Measurements from ENCODE around the gene WSCD2.

The WSCD2 gene

GRCh38 chr12:108241986-108242703, 113.1 kb downstream of the WSCD2 start:
- H3K9ac ChIP-seq (ENCODE audit: low read depth, low read length) = no peak overlapping the region
- no peaks in the 10 kb centered on the region for H3K36me3 ChIP-seq (ENCODE audit: control insufficient read depth, insufficient read depth, low read length)
- H3K27me3 ChIP-seq (ENCODE audit: control insufficient read depth, insufficient read depth, low read length) = no peaks in the 10 kb centered on the region
- H3K4me3 ChIP-seq (ENCODE audit: low read depth, low read length) = no peak overlapping the region
- peaks cover 2% of the 10 kb centered on the region for H3K4me1 ChIP-seq (ENCODE audit: control insufficient read depth, insufficient read depth, low read length)
- no peaks in the 10 kb centered on the region for H3K9me3 ChIP-seq (ENCODE audit: control insufficient read depth, insufficient read depth, low read length)

- H3K4me3 ChIP-seq (ENCODE audit: low read depth, low read length) = no peak overlapping the region
- no peaks in the 10 kb centered on the region for H3K36me3 ChIP-seq (ENCODE audit: control insufficient read depth, insufficient read depth, low read length)
- H3K4me1 ChIP-seq (ENCODE audit: control insufficient read depth, insufficient read depth, low read length) = no peaks in the 10 kb centered on the region
- H3K27me3 ChIP-seq (ENCODE audit: control insufficient read depth, insufficient read depth, low read length) = no peaks in the 10 kb centered on the region
- no peaks in the 10 kb centered on the region for H3K9me3 ChIP-seq (ENCODE audit: control insufficient read depth, insufficient read depth, low read length)
- no peak overlapping the region for H3K9ac ChIP-seq (ENCODE audit: low read depth, low read length)
Measured at GRCh38 chr12:108247130-108247529, 118.0 kb downstream of the WSCD2 start.

- Histone ChIP-seq H3K9me3 (ENCODE audit: control insufficient read depth, insufficient read depth, low read length) (no peaks in the 10 kb centered on the region), H3K9ac (ENCODE audit: low read depth, low read length) (no peak overlapping the region), H3K4me3 (ENCODE audit: low read depth, low read length) (no peak overlapping the region), H3K27me3 (ENCODE audit: control insufficient read depth, insufficient read depth, low read length) (no peaks in the 10 kb centered on the region), H3K36me3 (ENCODE audit: control insufficient read depth, insufficient read depth, low read length) (no peaks in the 10 kb centered on the region), H3K4me1 (ENCODE audit: control insufficient read depth, insufficient read depth, low read length) (no peaks in the 10 kb centered on the region)
Measured at GRCh38 chr12:108248011-108248410, 118.9 kb downstream of the WSCD2 start.

GRCh38 chr12:108252523-108252922, 123.4 kb downstream of the WSCD2 start:
- Histone ChIP-seq H3K4me1 (ENCODE audit: control insufficient read depth, insufficient read depth, low read length) (peaks cover 5% of the 10 kb centered on the region), H3K9me3 (ENCODE audit: control insufficient read depth, insufficient read depth, low read length) (no peaks in the 10 kb centered on the region), H3K9ac (ENCODE audit: low read depth, low read length) (no peak overlapping the region), H3K27me3 (ENCODE audit: control insufficient read depth, insufficient read depth, low read length) (no peaks in the 10 kb centered on the region), H3K4me3 (ENCODE audit: low read depth, low read length) (no peak overlapping the region), H3K36me3 (ENCODE audit: control insufficient read depth, insufficient read depth, low read length) (no peaks in the 10 kb centered on the region)

GRCh38 chr12:108253540-108253939, 124.5 kb downstream of the WSCD2 start:
- Histone ChIP-seq H3K4me1 (ENCODE audit: control insufficient read depth, insufficient read depth, low read length) (peaks cover 5% of the 10 kb centered on the region), H3K27me3 (ENCODE audit: control insufficient read depth, insufficient read depth, low read length) (no peaks in the 10 kb centered on the region), H3K36me3 (ENCODE audit: control insufficient read depth, insufficient read depth, low read length) (no peaks in the 10 kb centered on the region), H3K9me3 (ENCODE audit: control insufficient read depth, insufficient read depth, low read length) (no peaks in the 10 kb centered on the region), H3K4me3 (ENCODE audit: low read depth, low read length) (no peak overlapping the region), H3K9ac (ENCODE audit: low read depth, low read length) (no peak overlapping the region)

- Histone ChIP-seq H3K9ac (ENCODE audit: low read depth, low read length) (no peak overlapping the region), H3K4me3 (ENCODE audit: low read depth, low read length) (no peak overlapping the region), H3K9me3 (ENCODE audit: control insufficient read depth, insufficient read depth, low read length) (no peaks in the 10 kb centered on the region), H3K4me1 (ENCODE audit: control insufficient read depth, insufficient read depth, low read length) (peaks cover 5% of the 10 kb centered on the region), H3K36me3 (ENCODE audit: control insufficient read depth, insufficient read depth, low read length) (no peaks in the 10 kb centered on the region), H3K27me3 (ENCODE audit: control insufficient read depth, insufficient read depth, low read length) (no peaks in the 10 kb centered on the region)
Measured at GRCh38 chr12:108254030-108254429, 124.9 kb downstream of the WSCD2 start.

GRCh38 chr12:108254517-108255251, 125.6 kb downstream of the WSCD2 start:
- Histone ChIP-seq H3K36me3 (ENCODE audit: control insufficient read depth, insufficient read depth, low read length) (no peaks in the 10 kb centered on the region), H3K27me3 (ENCODE audit: control insufficient read depth, insufficient read depth, low read length) (no peaks in the 10 kb centered on the region), H3K4me3 (ENCODE audit: low read depth, low read length) (no peak overlapping the region), H3K9me3 (ENCODE audit: control insufficient read depth, insufficient read depth, low read length) (no peaks in the 10 kb centered on the region), H3K9ac (ENCODE audit: low read depth, low read length) (no peak overlapping the region), H3K4me1 (ENCODE audit: control insufficient read depth, insufficient read depth, low read length) (peaks cover 5% of the 10 kb centered on the region)

- H3K27me3 ChIP-seq (ENCODE audit: control insufficient read depth, insufficient read depth, low read length) = no peaks in the 10 kb centered on the region
- no peaks in the 10 kb centered on the region for H3K36me3 ChIP-seq (ENCODE audit: control insufficient read depth, insufficient read depth, low read length)
- no peak overlapping the region for H3K4me3 ChIP-seq (ENCODE audit: low read depth, low read length)
- H3K9ac ChIP-seq (ENCODE audit: low read depth, low read length) = no peak overlapping the region
- peaks cover 5% of the 10 kb centered on the region for H3K4me1 ChIP-seq (ENCODE audit: control insufficient read depth, insufficient read depth, low read length)
- peaks cover 3% of the 10 kb centered on the region for H3K9me3 ChIP-seq (ENCODE audit: control insufficient read depth, insufficient read depth, low read length)
Measured at GRCh38 chr12:108255252-108255602, 126.1 kb downstream of the WSCD2 start.

GRCh38 chr12:108257004-108257403, 127.9 kb downstream of the WSCD2 start:
- Histone ChIP-seq H3K9ac (ENCODE audit: low read depth, low read length) (no peak overlapping the region), H3K4me1 (ENCODE audit: control insufficient read depth, insufficient read depth, low read length) (peaks cover 5% of the 10 kb centered on the region)

GRCh38 chr12:108257610-108258106, 128.6 kb downstream of the WSCD2 start:
- Histone ChIP-seq H3K4me3 (ENCODE audit: low read depth, low read length) (no peak overlapping the region), H3K9ac (ENCODE audit: low read depth, low read length) (no peak overlapping the region), H3K27me3 (ENCODE audit: control insufficient read depth, insufficient read depth, low read length) (no peaks in the 10 kb centered on the region), H3K36me3 (ENCODE audit: control insufficient read depth, insufficient read depth, low read length) (no peaks in the 10 kb centered on the region), H3K4me1 (ENCODE audit: control insufficient read depth, insufficient read depth, low read length) (peaks cover 5% of the 10 kb centered on the region), H3K9me3 (ENCODE audit: control insufficient read depth, insufficient read depth, low read length) (peaks cover 10% of the 10 kb centered on the region)

More at GRCh38 chr12:108257004-108257403, 127.9 kb downstream of the WSCD2 start:
- Histone ChIP-seq H3K27me3 (ENCODE audit: control insufficient read depth, insufficient read depth, low read length) (no peaks in the 10 kb centered on the region), H3K36me3 (ENCODE audit: control insufficient read depth, insufficient read depth, low read length) (no peaks in the 10 kb centered on the region), H3K9me3 (ENCODE audit: control insufficient read depth, insufficient read depth, low read length) (peaks cover 10% of the 10 kb centered on the region), H3K4me3 (ENCODE audit: low read depth, low read length) (no peak overlapping the region)

- H3K9me3 ChIP-seq (ENCODE audit: control insufficient read depth, insufficient read depth, low read length) = peaks cover 10% of the 10 kb centered on the region
- H3K4me1 ChIP-seq (ENCODE audit: control insufficient read depth, insufficient read depth, low read length) = no peaks in the 10 kb centered on the region
- no peaks in the 10 kb centered on the region for H3K27me3 ChIP-seq (ENCODE audit: control insufficient read depth, insufficient read depth, low read length)
Measured at GRCh38 chr12:108260039-108260438, 131.0 kb downstream of the WSCD2 start.

GRCh38 chr12:108260969-108261368, 131.9 kb downstream of the WSCD2 start:
- Histone ChIP-seq H3K9ac (ENCODE audit: low read depth, low read length) (no peak overlapping the region), H3K27me3 (ENCODE audit: control insufficient read depth, insufficient read depth, low read length) (no peaks in the 10 kb centered on the region), H3K4me1 (ENCODE audit: control insufficient read depth, insufficient read depth, low read length) (no peaks in the 10 kb centered on the region), H3K36me3 (ENCODE audit: control insufficient read depth, insufficient read depth, low read length) (no peaks in the 10 kb centered on the region), H3K9me3 (ENCODE audit: control insufficient read depth, insufficient read depth, low read length) (peaks cover 10% of the 10 kb centered on the region), H3K4me3 (ENCODE audit: low read depth, low read length) (no peak overlapping the region)

More at GRCh38 chr12:108260039-108260438, 131.0 kb downstream of the WSCD2 start:
- H3K4me3 ChIP-seq (ENCODE audit: low read depth, low read length) = no peak overlapping the region
- no peak overlapping the region for H3K9ac ChIP-seq (ENCODE audit: low read depth, low read length)
- H3K36me3 ChIP-seq (ENCODE audit: control insufficient read depth, insufficient read depth, low read length) = no peaks in the 10 kb centered on the region

Data from iPS-15b (cell line).